Ishikawa (cell line): ENCODE measurements around the gene ATXN1.

Experiments
- EGR1 ChIP-seq: IDR thresholded peaks from 2 replicates; pipeline ENCODE4 v1.6.1; 2012
- EP300 ChIP-seq: IDR thresholded peaks from 2 replicates; pipeline ENCODE4 v1.6.1; 2012; ENCODE audit warnings: borderline replicate concordance
- FOXM1 ChIP-seq: IDR thresholded peaks from 2 replicates; pipeline ENCODE4 v1.6.1; 2012; ENCODE audit warnings: low read depth, borderline replicate concordance
- TAF1 ChIP-seq: IDR thresholded peaks from 2 replicates; pipeline ENCODE4 v1.6.1; 2012; ENCODE audit warnings: low read depth, mild to moderate bottlenecking
- TCF12 ChIP-seq: IDR thresholded peaks from 2 replicates; pipeline ENCODE4 v1.6.1; 2012; ENCODE audit warnings: low read depth
- TF ChIP-seq, protein P1 (sequence below): IDR thresholded peaks from 2 replicates; pipeline ENCODE4 v1.6.1; 2012

DNA sequence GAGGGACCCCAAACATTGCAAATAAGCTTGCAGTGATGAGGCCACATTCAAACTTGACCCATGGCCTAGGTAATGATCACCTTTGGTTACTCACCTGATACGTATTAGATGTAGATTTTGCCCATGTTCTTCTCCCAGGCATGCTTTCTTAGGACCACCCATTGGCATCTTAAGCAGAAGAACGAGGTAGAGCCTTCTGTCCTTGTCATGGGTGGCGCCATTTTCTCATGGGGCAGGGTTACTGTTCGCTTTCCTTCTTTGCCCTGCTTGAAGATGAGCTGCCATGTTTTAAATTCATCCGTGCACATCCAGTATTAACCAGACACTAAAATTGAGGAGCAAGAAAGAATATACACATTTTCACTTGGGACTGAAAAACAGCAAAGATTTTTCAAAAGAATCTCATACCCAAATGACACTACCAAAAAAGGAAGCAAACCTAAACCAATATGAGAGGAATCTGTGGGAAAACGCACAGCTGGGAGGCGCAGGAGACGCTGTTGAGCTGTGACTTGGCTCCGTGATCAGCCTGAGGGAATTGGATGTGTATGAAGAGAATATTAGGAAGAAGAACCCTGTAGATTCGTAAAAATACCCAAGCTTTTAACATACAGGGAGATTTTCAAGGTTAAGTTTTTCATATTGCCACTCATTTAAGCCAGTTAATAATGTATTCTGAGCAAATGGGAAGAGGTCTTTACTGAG is 486.2 kb downstream of the ATXN1 start:
- no peak for TF ChIP-seq EP300
- no peak for TF ChIP-seq FOXM1
- TF ChIP-seq TCF12, result no peak
- TF ChIP-seq, protein P1, sequence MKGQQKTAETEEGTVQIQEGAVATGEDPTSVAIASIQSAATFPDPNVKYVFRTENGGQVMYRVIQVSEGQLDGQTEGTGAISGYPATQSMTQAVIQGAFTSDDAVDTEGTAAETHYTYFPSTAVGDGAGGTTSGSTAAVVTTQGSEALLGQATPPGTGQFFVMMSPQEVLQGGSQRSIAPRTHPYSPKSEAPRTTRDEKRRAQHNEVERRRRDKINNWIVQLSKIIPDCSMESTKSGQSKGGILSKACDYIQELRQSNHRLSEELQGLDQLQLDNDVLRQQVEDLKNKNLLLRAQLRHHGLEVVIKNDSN, result no peak
- TF ChIP-seq TAF1, result no peak
- TF ChIP-seq EGR1, result no peak
